Nucleus accumbens (tissue), 56 donors: ENCODE data around the gene PTPRCAP.
A peak's percentile ranks its signal among the peaks of the same experiment; 100 is the strongest.
"Not testable (repeated sequence)": the region's sequence is repeated elsewhere in the genome, so short reads cannot be mapped to it uniquely, and the experiment has no call there.

ENCODE experiments used
- DNase-seq, 56 donors: peaks; one replicate each; lab custom pipeline; 2025; lab: John Stamatoyannopoulos, UW

Gene PTPRCAP

GRCh38 chr11:67466367-67466766 is 28.9 kb upstream of the PTPRCAP start:
- peak in 7 of 56 donors; percentile 14 to 39 (median 24) for DNase-seq

- not testable (repeated sequence) for DNase-seq
These were observed 28.0 kb upstream of the PTPRCAP start for GRCh38 chr11:67465530-67465929.

GRCh38 chr11:67465189-67465510 is 27.7 kb upstream of the PTPRCAP start:
- DNase-seq, result no peak

GRCh38 chr11:67464411-67465188 is 27.1 kb upstream of the PTPRCAP start:
- DNase-seq, result peak in 51 of 56 donors; percentile 22 to 88 (median 68)

GRCh38 chr11:67463680-67464410 is 26.4 kb upstream of the PTPRCAP start:
- DNase-seq, result peak in 15 of 56 donors; percentile 12 to 79 (median 32)

GRCh38 chr11:67463186-67463585 is 25.7 kb upstream of the PTPRCAP start:
- DNase-seq, result no peak

GRCh38 chr11:67458266-67458665 is 20.8 kb upstream of the PTPRCAP start:
- no peak for DNase-seq

- DNase-seq, result no peak
These were observed 20.0 kb upstream of the PTPRCAP start for GRCh38 chr11:67457453-67457852.

- DNase-seq, result no peak
These were observed 18.7 kb upstream of the PTPRCAP start for GRCh38 chr11:67456068-67456705.

- no peak for DNase-seq
These were observed 17.6 kb upstream of the PTPRCAP start, which contains the start of gene CABP4 for GRCh38 chr11:67455054-67455453. Gene CABP4, plus strand, starts transcription at chr11:67455354. Its CDS starts 70 bp downstream, at chr11:67455424.

GRCh38 chr11:67453816-67454732 is 16.6 kb upstream of the PTPRCAP start:
- DNase-seq, result no peak

GRCh38 chr11:67452141-67452952 is 14.9 kb upstream of the PTPRCAP start, which contains the start of gene GPR152:
Gene GPR152, minus strand, starts transcription at chr11:67452729. Its CDS starts 5 bp downstream, at chr11:67452724.
- peak in 3 of 56 donors; percentile 18 to 50 (median 20) for DNase-seq

- DNase-seq, result no peak
These were observed 14.1 kb upstream of the PTPRCAP start for GRCh38 chr11:67451658-67451976.

- DNase-seq, result no peak
These were observed 13.5 kb upstream of the PTPRCAP start for GRCh38 chr11:67450796-67451657.

- peak in 1 of 56 donors; percentile 7 for DNase-seq
These were observed 11.8 kb upstream of the PTPRCAP start for GRCh38 chr11:67449116-67449844.

- DNase-seq, result no peak
These were observed 10.7 kb upstream of the PTPRCAP start for GRCh38 chr11:67448220-67448609.

GRCh38 chr11:67445515-67445914 is 8.0 kb upstream of the PTPRCAP start:
- DNase-seq, result no peak
